HG03558 (cell line): Measurements from ENCODE around the gene TMPRSS13.

Source experiments
- ATAC-seq: cut with Tn5 transposase; IDR thresholded peaks from one replicate; pipeline ENCODE4 v1.9.1; 2021; ENCODE audit warnings: moderate number of reproducible peaks; ENCODE audit not compliant: unreplicated experiment; ENCODE audit errors: extremely low read depth

The TMPRSS13 gene

DNA sequence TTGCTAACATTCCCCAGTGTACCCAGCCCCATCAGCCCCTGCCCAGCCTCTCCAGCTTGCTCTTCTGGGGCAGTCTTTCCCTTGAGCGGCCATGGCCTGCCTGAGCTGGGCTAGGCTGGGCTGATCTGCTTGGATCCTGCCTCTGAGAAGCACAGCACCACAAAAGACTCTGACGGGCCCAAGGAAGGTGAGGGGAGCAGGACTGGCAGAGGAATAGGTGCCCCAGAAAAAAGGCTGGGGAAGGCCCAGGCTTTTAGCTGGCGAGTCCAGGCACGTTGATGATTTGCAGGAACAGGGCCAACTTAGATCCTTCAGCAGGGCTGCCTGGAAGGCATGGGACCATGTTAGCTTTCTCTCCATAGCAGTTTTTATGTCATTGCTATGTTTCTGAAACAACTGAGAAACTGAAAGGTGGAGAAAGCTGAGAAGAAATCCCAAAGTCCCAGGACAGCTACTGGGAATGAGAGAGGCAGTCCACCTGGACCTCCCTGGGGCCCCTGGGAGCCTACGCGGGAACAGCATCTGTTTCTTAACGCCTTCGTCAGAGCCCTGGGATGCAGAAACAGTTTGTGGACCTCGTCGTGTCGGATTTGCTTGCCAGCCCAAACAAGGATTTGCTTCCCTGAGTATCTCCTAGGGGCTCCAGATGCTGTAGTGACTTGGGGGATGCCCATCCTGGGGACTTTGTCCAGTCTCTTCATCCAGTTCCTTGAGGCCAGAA lies 28.3 kb downstream of the TMPRSS13 start:
- no peak for ATAC-seq

DNA sequence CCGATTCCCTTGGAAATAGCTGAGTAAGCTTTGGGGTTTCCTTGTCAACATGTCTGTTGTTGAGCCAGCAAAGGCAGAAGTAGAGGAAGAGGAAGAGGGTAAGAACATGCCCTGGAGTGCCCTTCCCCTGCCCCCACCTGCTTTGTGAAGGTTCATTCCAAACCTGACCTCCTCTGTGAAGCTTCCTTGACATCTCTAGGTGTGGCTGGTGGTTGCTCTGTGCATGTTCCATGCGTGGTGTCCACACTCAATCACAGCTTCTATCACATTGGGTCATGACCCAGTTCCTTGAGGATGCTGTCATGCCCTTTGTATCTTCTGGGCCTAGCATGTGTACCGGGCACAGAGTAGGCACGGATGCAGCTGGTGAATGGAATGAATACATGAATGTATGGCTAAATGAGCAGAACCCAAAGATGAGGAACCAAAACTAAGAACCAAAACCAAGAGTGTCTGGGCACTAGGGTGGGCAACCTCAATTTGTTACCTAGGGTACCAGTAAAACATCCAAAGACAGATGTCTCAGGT lies 29.0 kb downstream of the TMPRSS13 start:
- no peak for ATAC-seq

DNA sequence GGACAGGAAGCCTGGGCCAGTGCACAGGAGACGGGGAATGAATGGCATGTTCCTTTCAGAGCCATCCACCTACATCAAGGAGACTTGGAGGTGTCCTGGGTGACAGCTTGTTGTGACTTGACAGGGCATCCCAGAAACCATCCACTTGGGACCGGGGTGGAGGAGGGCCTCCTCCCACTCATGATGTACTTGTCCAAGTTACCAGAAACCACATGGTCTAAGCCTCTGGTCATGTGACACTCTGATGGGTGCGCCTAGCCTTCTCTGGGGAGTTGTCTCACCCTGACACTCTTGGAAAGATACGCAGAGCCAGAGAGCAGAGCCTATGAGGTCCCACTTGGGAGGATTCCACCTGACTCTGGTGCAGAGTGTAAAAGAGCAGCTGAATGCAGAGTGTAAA lies 31.1 kb downstream of the TMPRSS13 start:
- no peak for ATAC-seq

DNA sequence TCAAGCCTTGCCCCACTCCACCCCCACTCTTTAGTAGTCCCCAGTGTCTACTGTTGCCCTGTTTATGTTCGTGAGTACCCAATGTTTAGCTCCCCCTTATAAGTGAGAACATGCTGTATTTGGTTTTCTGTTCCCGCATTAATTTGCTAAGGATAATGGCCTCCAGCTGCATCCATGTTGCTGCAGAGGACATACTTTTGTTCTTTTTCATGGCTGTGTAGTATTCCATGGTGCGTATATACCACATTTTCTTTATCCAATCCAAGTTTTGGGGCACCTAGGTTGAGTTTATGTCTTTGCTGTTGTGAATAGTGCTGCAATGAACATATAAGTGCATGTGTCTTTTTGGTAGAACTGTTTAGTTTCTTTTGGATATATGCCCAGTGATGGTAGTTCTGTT lies 36.6 kb downstream of the TMPRSS13 start:
- ATAC-seq: no peak

DNA sequence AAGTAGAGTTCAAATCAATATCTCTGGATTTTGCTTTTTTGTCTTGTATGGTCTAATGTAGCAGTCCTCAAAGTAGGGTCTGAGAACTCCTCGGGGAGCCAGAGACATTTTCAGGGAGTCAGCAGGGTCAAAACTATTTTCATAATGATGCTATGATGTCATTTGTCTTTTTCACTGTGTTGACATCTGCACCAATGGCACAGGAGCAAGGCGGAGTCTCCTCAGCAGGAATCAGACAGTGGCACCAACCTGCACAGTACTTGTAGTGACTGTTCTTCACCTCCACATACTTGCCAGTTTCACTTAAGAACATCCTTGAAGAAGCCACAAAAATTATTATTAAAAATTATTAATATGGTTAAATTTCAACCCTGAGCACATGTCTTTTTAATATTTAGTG lies 37.8 kb downstream of the TMPRSS13 start:
- ATAC-seq: no peak

DNA sequence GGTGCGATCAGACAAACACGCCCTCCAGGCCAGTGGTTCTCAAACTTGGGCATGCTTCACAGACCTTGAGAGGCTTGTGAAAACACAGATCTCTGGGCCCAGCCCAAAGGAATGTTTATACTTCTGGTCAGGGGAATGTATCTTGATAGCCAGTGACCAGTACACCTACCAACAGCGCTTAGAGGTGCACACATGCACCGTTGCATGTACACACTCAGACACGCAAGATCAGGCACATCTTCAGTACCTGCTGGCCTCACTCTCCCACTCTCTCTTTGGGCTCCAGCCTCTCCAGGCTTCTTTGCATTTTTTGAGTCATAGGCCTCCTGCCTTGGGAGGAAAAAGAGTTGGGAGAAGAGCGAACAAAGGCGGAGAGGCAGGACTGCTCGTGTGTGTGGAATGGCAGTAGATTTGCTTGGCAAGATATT lies 41.0 kb downstream of the TMPRSS13 start:
- ATAC-seq: no peak

DNA sequence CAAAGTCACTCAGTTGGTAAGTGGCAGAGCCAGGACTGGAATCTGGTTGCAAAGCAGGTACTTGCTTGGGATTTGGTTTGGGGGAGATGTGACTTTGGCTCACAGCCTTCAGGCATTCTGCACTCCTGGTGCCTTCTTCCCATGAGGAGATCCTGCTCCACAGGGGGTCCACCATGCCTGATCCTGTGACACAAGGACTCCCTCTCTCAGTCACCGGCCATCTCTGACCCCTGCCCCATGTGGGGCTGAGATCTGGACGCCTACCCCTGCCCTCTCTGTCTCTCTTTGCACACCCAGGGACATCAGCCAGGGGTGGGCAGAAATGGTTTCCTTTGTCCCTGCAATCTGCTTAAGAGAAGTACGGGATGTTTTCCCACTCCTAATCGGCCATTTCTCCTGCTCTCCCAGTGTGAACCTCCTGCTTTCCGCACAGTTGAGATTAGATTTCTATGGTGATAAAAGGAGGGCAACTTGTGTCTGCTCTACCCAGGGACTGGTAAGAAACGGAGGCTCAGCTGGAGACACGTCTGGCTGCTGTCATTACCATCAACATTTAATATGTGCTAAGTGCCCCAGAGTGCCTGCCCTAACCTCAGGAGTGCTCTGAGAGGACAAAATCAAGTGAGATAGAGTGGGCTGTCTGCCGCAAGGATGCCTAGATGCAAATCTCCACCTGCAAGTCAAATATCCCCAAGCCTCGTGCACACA lies 41.6 kb downstream of the TMPRSS13 start:
- ATAC-seq: no peak

DNA sequence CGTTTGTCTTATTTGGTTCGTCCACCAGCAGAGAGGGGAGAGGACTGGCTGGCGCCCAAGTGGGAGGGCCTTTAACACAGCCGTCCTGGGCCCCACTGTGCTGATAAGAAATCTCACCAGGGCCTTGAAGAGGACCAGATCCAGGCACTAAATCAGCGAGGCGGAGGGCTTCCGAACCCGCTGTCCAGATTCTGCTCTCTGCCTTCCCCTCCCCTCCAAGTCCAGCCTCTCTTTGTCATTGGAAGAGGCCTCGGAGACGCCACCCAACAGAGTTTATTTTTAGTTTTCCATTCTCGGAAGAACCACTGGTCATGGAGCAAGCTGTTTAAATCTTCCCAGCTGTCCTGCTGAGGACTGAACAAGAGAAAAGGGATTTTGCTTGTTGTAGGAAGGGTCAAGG lies 43.4 kb downstream of the TMPRSS13 start:
- no peak for ATAC-seq

DNA sequence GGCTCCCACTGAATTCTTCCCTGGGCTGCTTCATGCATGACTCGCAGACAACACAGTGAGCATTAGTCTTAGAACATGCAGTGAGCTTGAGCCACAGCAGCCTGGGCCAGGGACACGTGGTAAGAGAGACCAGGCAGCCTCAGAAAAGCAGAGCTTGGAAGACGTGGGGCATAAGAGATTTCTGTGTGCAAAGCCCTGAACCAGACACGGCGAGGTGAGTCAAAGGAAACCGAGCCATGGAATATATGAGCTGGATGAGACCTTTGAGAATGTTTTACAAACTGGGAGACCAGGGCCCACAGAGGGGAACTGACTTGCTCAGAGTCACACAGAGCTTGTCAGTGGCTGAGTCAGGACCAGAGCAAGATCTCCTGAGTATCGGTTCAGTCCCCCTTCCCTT lies 44.2 kb downstream of the TMPRSS13 start:
- ATAC-seq: no peak

DNA sequence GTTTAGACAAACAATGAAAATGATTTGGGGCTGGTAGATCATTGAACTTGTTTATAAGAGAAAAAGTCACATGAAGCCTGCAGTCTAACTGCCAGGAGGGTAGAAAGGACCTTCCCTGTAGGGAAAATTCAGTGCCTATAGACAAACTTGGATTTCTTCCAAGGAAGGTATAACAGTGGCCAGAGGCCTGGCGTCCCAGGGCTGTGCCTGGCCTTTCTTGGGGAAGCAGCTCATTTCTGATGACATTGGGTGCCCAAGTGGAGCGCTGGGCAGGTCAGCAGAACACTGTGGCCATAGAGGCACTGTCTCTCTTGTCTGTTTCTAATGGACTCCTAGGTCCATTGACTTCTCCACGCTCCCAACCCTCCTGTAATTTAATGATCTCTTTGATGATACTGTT lies 46.1 kb downstream of the TMPRSS13 start:
- no peak for ATAC-seq

DNA sequence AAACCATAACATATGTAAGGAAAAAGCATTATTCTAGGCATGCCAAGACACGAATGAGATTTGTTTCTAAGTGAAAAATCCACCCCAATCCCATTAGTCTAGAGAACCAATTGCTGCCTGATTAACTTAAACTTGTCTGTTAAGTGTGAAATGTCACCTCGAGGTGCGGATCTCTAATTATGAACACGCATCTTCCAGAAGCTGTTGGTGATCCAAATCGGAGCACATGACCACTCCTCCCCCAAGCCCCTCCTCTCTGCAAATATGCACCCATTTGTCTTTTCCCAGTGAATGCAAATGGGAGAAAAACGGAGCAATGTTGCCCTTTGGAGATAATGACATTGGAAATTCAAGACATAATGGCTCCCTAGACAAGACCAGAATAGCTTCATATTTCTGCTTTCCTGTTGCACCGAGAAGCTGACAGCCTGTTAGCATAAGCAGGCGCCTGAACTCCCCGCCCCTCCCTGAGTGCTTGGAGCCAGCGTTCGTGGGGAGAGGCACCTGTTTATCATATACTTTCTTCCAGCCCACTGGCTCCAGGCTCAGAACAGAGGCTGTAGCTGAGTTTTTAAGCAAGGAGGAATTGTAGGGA lies 46.8 kb downstream of the TMPRSS13 start:
- no peak for ATAC-seq

DNA sequence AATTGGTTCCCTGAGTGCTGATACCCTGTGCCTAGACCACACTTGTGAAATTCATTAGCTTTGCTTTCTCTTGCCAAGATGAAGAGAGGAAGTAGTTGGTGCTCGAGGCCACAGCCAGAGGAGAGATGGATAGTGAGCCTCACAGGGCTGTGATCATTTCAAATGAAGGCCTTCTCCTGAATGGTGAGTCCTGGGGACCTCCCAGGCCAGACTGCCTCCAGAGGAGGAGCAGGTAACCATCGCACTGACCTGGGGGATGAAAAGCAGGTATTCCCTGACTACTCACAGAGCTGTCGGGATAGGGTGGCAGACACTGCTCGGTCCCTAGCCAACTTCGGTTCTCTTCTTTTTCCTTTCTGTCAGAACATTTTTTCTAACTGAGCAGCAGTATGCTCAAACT lies 48.0 kb downstream of the TMPRSS13 start:
- ATAC-seq: no peak

DNA sequence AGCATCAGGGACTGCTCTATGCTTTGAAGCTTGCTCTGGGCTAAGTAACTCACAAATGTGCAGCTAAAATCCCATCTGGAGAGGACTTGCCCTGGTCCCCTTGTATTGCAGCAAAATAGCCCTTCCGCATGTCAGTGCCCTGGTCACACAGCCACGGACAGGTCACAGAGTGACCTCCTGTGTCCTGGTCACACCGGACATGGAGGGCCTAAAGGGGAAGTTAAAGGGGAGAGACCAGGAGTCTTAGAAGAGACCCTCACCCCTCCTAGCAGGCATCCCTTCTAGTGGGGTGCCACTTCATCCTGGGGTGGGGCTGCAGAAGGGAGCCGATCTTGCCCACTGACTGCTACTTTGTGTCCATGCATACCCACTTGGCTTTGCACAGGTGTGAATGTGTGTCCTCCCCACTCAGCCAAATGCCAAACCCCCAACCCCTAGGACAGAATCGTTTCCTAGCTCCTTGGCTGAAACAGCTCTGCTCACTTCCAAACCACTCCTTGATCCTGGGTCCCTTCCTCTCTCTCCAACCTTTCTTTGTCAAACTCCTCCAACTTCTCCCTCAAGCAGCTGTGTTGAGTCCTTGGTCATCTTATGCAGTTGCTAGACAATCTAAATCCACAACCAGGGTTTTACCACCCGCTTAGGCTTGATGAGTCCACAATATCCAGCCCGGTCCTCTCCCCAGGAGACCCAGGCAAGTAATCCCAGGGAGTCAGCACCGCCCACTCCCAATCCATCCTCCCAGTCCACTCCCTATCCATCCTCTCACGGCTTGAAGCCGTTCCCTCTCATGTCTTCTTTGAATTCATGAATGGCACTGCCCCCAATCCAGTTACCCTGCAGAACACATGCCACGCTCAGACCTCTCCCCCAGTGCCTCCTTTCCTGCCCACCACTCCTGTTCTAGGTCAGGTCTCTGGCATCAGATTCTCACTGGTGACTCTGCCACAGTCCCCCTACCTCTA lies 49.4 kb downstream of the TMPRSS13 start:
- ATAC-seq: no peak

DNA sequence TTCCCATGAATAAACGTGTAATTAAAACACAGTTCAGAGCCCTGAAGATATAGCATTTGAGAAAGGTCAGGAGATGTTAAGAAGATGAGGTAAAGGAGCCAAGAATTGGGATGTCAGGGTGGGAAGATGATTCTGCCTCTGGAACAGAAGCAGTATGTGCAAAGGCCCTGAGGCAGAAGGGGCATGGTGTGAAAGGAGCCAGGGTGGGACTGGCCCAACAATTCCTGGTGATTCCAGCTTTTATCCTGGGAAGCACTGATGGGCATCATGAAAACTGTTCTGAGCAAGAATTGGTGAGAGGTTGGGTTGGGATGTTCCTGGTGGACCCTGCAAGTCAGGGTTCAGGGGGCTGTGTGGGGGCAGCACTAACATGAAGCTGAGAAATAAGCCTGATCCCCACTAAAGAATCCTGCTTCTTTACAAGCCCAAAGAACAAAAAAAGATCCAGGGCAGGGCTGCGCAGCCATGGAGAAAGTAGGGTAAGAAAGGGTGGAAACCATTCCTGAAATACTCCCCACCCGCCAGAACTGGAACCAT lies 50.2 kb downstream of the TMPRSS13 start:
- no peak for ATAC-seq

DNA sequence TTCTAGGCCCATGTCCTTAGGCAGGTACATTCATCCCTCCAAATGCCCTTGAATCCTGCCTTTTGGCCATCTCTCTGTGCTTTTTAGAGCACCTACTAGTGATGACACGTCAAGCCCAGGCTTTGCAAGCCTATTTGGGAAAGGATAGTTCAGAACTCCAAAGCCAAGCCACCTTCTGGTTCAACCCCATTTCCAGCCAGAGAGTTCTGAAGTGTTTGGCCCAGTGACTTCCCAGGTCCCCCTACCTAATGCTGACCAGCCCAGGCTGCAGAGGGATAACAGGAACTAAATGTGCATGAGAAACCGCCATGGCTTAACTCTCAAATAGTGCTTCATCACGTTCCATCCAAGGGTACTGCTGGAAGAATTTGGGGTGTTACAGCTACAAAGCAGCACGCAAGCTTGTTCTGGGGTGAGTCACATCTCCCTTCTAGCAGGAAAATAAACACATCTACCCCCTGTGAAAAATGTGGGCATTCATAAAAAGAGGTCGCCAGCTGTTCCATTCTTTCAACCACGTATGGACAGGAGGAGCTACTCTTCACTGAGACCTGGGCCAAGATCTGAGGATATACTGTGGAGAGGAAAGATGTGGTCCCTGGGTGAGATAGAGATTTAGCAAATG lies 50.8 kb downstream of the TMPRSS13 start:
- no peak for ATAC-seq

DNA sequence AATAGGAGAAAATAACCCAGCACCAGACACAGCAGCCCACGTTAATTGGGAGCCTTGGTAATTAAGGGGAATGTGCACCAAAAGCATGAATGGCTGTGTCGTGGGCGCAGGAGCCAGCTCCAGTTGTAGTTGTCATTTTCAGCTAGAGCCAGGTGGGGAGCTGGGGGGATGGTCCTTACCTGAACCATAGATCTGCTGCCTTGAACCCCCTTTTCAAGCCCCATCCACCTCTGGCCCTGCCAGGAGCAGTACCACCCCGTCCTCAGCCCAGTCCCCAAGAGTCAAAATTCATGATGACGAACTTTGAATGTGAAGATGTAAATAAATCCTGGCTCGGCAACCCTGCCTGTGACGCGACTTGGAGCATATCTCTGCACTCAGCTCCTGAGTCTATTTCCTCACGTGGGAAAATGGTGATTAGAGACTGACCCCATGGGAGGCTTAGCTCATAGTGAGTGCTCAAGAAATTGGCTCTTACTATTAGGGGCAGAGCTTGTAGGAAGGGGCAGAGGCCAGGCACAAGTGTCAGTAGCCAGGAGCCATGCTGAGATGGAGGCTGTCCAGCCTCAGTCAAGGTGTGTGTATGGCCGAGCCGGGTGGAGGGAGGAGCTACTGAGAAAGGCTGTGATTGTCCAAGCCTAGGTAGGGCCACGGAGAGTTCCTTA lies 52.0 kb downstream of the TMPRSS13 start:
- no peak for ATAC-seq

DNA sequence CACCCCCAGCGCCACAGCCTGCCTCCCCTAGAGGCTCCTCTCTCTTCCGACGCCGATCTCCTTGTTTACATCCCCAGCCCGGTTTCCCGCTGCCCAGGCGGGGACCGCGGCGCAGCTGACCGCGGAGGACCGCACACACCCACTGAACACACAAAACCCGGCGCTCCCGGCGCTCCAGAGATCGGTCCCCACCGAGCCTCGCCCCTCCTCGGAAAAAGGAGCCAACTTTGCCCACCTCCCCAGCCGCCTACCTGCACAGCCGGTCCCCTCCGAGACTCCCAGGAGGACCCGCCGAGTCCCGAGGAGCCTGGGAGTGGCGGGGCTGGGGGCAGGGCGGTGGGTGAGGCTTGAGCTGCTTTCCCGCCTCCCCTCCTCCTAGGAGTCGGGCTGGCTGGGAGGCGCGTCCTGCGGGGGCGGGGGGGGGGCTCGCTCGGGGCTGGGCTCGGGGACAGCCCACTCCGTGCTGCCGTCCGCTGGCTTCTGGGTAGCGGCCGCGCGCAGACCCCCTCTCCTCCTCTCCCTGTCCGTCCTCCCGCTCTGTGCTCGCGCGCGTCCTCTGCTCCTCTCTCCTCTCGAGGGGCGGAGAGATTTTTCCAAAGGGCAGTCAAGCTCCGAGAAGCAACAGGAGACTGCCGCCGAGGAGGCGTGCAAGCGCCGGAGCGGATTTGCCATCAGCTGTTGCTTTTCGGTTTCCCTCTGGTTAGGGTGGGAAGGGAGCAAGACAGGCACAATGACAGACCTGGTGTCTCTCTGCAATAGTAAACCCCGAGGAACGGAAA lies 52.7 kb downstream of the TMPRSS13 start, which contains the start of gene FXYD6:
Gene FXYD6 (minus strand): TSS at position 318 of the 779 bp plus-strand sequence. CDS start 33,882 bp downstream, outside the sequence.
- no peak for ATAC-seq

DNA sequence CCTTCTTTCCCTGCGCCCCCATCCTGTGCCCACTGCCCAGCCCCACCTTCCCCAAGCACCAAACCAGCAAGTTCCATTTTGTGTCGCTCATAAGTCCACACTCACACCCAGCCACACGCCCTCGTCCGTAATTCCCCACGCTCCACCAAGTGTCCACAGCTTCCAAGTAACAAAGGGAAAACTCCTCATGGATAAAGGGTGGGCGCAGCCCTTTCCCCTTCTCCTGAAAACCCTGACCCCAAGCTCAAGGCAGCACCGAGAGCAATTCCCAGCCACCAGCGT lies 53.2 kb downstream of the TMPRSS13 start:
- no peak for ATAC-seq
